Measurements from ENCODE around the gene EIF4G3.

The EIF4G3 gene

DNA sequence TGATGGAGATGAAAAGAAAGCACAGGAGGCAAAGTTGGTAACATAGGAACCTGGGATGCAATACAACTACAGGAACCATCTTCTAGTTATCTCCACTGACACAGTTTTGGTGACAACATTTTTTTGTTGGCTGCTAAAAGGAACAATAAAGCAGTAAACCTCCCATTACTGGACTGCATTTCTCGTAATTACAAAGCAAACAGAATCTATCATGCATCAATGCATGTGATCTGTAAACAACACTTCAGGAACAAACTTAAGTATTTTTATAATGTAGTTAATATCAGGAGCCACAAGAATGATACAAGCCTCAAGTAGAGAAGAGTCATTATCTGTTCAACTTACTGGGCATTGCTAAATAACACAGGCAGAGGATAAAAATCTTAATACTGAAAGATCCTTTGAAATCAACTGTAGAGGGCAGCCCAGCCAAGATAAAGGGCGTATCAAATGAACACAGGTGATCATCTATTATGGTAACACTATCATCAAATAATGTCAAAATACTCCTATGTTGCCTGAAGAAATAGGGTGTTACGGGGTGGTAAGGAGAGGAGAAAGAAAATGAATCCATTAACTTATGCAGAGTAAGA, 193.3 kb downstream of the EIF4G3 start:
- peak; percentile 23 for DNase-seq

DNA sequence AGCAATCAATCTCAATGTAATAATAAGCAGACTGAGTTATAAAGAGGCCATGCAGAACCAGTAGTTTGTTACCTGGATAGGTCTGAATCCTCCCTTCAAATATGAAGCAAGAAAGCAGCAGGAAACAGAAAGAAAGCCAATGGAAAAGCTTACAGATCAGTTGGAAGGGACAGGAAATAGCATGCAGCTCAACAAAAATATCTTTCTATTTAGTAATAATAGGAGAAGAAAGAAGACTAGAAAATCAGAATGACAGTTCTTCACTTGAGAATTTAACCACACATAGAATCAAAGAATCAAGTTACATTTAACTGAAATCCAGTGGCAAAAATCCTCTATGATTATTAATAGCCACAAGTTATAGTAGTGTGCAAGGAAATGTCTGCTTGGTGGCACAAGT, 194.4 kb downstream of the EIF4G3 start:
- DNase-seq: no peak

DNA sequence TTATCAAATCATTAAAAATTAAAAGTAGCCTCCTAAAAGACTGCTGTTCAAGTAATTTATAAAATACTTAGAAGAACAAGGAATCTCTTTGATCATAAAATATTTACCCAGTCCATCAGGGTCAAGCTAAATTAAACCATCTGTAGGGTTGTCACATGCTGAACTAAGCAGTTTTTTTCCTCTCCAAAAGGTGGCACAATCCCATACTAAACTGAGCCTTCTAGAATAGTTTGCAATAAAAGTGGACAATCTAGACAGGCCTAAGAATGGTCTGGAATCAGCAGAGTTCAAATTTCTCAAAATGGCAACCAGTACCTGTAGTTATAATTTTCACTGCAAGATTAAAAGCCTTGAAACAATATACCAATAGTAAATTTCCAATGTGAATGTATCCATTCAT, 194.8 kb downstream of the EIF4G3 start:
- no peak for DNase-seq

DNA sequence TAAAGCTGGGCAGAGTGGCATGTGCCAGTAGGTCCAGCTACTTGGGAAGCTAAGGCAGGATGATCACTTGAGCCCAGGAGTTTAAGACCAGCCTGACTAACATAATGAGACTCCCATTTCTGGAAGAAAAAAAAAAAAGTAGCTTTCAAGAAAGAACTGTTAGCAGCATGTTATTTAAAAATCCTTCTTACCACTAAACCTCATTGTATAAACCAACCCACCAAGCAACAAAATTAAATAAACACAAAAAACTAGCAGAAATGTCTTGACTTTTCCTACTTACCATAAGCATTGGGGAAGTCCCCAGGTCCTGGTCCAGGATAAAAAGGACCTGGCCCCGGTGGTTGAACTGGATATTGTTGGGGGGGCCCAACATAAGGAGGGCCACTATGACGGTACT, 196.6 kb downstream of the EIF4G3 start:
- no peak for DNase-seq

DNA sequence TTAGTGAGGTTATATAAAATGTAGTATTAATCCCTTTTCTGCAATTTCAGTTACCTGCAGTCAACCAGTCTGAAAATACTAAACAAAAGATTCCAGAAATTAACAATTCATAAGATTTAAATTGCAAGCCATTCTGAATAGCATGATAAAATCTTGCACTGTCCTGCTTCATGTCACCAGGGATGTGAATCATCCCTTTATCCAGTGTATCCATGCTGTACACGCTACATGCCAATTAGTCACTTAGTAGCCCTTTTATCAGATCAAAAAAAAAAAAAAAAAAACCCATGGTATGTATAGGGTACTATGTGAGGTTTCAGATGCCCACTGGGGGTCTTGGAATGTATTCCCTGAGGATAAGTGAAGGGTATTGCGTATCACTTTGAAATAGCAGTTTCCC, 198.3 kb downstream of the EIF4G3 start:
- no peak for DNase-seq

DNA sequence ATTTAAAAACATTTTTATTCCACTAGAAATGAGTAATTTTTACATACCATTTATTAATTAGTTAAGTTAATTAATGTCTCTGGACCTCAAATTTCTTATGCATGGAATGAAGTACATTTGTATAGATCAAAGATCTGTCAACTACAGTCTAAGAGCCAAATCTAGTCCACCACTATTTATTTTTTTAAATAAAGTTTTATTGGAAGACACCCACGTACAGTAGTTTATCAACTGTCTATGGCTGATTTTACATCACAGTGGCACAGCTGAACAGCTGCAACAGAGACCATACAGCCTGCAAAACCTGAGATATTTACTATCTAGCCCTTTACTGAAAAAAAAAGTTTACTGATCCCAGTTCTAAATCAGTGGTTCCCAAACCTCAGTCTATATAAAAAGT, 201.0 kb downstream of the EIF4G3 start:
- DNase-seq: no peak

DNA sequence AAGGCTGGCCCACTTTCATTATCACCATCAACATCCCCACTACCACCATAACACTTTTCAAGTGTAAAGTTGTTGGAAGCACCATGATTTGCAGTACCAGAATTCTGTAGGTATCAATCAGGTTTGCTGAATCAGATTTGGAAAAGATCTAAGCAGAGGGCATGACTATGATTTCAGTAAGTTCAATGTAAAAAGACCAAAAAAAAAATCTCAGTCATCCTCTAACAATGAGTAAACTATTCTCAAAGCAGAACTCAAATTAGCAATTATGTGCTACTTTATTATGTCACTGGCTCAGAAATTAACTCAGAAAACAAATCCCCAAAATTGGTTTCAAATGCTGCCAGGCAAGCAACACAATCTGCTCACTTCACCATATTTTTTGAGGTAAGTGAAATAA, 201.7 kb downstream of the EIF4G3 start:
- no peak for DNase-seq

DNA sequence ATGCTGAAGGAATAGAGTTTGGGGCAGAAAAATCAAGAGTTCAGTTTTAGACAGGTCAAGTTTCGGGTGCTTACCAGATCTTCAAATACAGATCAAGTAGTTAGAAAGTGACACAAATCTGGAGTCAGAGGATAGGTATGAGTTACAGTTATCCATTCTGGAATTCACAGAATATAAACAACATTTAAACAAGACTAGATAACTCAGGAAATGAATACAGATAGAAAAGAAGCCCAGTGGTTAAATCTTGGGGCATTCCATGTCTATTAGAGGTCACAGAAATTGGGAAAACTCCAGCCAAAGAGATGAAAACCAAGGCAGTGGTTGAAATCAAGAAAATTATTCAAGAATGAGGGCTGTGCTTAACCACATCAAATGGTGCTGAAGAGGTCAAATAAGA, 202.6 kb downstream of the EIF4G3 start:
- DNase-seq: no peak

DNA sequence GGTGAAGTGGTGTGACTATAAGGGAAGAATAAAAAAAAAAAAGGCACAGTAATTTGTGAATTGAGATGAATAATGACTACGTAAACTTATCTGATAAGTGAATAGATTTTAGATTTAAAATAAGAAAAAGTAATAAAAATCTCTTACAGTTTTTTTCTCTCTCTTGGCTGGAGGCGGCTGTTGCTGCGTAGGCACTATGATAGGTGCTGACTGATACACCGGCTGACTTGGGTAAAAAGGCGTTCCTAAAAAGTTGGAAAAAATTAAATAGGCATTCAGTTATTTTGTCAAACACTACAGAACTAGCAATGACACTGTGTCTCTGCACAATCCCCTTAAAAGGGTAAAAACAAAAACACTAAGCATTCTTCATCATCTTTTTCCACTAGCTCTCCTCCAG, 203.8 kb downstream of the EIF4G3 start:
- no peak for DNase-seq

DNA sequence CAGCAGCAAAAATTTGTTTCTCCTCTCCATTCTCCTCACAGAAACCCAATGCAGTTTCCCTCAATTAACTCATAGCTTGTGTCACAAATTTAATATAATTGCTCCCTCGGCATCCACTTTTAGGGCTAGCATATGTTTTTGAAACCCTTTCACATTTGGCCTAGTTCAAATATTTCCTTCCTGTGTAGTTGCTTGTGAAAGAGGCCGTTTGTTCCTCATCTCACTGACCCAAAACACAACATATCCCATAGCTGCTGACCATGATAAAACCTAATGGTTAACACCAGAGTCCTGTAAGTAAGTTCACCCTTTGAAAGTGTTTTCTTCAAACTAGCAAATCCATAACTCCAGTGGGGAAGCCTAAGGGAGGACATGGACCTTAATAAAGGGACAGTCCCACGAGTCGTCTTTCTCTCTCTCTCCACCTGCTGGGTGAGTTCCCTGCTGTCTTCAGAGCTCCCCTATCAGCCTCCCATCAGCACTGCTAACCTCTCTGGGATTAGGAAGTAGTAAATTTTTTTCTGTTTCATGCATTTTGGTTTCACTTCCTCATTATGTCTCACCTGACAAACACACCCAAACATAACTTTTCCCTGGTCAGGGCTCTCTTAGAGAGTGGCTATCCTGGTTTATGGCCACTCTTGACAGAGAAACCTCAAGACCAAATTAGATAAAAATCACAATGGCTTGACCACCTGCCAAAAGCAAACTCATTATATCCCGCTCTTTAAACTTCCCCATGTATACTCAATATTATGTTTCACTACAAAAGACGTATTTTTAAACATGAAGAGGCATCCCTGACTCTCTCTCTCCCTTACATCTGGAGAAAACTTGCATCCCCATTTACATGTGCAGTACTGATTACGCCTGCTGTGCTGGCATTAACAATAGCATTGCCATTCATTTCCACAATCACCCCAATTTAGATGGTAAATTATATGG, 211.9 kb downstream of the EIF4G3 start:
- DNase-seq: no peak

DNA sequence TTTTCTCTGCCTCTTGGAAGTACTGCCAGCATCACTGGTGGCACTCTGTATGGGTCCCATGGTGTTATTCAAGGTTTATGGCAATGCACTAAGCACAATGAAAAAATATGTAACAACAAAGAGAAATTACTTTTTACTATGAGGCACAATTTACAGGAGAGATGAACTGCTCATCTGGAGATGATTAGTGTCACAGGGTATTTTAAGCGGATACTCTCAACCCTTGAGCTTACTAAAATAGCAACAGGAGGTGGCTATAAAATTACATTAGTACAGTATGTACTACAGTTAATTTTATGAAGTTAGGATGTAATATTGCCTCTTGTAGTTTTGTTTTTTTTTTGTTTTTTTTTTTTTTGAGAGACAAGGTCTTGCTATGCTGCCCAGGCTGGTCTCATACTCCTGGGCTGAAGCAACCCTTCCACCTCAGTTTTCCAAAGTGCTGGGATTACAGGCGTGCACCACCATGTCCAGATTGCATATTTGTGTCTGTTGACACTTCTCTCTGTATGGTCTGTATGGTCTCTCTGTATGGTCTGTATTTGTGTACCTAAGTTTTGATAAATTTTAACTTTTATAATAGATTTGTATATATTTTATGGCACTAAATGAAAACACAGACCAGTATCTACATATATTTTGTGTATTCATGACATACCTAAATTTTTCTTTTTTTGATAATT, 214.0 kb downstream of the EIF4G3 start:
- no peak for DNase-seq

DNA sequence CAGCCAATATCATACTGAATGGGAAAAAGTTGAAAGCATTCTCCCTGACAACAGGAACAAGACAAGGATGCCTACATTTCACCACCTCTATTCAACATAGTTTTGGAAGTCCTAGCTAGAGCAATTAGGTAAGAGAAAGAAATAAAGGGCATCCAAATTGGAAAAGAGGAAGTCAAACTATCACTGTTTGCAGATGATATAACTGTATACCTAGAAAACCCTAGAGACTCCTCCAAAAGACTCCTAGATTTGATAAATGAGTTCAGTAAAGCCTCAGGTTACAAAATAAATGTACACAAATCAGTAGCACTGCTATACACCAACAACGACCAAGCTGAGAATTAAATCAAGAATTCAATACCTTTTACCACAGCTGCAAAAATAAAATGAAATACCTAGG, 218.3 kb downstream of the EIF4G3 start:
- DNase-seq: no peak

DNA sequence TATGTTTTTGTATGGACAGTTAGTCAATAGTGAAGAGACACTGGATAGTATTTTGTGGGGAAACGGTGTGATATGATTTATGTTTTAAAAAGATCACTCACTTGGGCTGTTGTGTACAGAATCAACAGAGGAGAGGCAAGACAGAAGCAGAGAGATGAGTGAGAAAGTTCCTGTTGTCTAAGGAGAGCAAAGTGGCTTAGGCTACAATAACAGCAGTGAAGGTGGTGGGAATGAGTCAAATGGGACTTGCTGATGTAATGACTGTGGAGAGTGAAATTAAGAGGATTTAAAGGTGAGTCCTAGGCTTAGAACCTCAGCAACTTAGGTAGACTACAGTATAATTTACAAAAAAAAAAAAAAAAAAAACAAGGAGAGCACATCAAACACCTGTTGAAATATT, 220.4 kb downstream of the EIF4G3 start:
- no peak for DNase-seq

DNA sequence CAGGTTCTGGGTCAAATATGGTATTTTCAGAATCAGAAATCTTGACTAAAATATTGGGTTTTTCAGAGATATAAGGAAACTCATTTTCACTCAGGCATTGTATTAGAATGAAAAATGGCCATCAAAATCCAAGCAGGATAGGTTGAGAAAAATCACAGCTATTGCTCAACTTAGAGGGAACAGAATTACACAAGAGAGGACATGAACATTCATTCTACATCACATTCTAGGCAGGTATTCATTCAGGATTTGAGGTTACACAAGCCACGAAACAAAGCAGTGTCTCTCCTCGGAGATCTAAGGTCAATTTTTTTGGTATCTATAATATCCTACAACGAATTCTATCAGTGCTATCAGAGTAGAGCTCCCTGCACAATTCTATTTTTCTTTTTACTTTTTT, 226.0 kb downstream of the EIF4G3 start:
- no peak for DNase-seq

DNA sequence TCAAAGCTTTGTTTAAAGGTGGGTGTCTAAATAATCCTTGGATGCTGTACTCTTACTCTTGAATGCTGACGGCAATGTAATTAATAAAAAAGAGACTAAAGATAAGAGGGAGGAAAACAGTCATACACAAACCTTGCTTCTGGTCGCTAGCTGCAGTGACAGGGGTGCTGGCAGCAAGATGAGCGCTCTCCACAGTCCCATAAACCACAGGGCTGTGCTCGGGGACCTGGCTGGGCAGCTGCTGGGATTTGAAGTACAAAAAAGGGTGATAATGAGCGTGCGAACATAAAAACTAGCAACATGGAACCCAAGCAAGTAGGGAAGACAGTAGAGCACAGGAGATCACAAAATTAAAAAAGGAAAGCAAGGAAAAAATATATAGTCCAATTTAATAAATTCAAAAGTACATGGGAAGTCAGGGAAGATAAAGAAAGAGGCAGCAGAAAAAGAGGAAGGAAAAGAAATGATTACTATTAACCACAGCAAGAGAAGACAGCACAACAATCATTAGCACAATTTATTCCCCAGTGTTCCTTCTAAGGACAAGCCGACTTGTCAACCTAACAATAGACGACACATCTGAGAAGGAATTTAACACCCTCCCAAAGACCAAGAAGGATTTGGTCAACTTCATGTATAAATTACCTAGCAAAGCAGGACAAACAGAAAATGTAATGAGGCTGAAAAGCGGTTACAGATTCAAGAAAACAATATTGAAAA, 226.7 kb downstream of the EIF4G3 start:
- no peak for DNase-seq

DNA sequence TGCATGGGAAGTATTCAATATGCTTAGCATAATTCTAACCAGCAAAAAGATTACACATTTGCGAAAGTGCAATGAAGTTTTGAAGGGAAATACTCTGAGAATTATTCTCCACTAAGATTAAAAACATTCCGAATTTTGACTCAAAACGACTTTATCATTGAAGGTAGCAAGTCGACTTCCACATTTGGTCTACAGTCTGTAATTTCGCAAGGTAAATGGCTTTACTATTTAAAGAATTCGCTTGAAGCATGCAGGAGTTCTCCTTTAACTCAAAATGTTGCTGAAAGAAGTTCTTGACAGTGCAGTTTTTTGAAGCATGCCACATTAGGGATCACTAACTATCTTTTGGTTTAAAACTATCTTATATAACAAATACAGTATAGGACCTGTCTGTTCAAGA, 228.6 kb downstream of the EIF4G3 start:
- no peak for DNase-seq

DNA sequence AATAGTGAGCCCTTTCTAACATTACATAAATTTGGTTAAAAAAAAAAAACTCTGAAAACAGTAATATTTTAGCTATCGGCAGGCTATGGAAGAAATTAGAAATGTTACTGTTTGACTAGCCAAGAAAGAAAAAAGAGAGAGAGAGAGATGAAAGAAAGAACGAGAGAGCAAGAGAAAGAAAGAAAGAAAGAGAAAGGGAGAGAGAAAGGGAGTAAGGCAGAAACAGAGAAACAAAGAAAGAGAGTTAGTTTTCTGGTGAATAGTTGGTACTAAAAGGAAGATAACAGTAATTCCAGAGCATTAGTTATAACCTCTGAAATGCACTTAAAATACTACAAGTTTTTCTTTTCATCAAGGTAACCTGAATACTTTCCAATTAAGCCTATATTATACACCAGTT, 229.3 kb downstream of the EIF4G3 start:
- no peak for DNase-seq

DNA sequence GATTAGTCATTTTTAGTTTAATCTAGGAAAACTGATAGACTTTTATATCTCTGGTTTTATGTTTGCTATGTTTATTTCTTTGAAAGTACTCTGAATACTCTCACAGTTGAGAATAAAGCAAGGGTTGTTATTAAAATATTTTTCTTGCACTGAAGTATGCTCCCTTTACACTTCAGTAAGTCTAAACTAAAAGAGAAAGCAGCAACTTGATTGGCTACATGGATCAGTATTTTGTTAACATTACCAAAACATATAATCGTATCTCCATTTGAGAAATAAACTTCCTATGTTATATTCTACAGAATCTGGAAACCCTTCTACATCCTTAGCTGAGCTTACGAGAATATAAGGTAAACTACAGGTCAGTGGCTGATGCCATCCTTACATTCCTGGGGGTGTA, 240.1 kb downstream of the EIF4G3 start:
- no peak for DNase-seq

DNA sequence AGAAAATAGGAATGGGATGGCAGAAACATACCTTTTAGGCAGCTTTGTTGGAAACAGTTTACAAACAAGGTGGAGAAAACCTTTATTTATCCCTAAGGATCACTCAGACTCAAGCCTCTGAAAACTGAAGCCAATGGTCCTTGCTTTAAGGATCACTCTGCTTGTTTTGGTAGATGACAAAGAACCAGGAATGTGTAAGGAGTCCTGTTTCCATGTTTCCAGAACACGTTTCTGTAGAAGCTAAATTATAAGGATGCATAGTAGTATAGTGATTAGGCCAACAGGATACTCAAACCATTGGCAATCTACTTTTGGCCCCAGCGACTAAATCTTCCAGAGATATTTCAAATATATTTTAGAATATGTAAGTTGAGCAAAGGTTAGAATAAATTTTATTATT, 240.5 kb downstream of the EIF4G3 start:
- DNase-seq: no peak

DNA sequence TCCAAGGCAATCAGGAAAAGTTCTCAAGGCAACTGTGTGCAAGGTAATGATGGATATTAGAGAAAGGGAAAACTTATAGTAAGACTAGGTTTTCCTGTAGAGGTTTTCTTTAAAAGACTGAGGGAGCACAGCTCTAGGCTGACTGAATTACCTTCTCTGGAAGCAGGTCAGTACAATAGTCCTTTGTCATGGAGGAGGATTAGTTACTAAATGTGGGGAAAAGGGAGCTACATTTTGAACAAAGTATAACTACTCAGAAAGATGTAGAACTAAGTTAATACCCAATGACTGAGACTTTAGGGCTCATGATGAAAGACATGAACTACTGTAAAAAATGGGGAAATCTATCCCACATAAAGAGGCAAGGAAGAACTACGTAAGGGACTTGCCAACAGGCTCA, 241.0 kb downstream of the EIF4G3 start:
- no peak for DNase-seq

DNA sequence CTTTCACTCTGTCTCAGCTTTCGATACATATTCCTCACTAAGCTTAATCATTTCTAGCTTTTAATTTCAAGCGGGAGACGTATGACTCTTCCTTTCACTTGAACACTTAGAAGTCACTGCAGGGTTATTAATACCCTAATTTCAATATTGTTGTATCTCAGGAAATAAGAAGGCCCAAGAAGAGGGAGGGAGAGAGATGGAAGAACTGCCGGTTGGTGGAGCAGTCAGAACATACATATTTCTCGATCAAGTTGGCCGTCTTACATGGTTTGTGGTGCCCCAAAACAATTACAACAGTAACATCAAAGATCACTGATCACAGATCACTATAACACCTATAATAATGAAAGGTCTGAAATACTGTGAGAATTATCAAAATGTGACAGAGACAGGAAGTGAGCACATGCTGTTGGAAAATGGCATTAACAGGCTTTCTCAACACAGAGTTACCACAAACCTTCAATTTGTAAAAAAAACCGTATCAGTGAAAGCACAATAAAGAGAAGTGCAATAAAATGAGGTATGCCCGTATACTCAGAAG, 244.2 kb downstream of the EIF4G3 start:
- no peak for DNase-seq

DNA sequence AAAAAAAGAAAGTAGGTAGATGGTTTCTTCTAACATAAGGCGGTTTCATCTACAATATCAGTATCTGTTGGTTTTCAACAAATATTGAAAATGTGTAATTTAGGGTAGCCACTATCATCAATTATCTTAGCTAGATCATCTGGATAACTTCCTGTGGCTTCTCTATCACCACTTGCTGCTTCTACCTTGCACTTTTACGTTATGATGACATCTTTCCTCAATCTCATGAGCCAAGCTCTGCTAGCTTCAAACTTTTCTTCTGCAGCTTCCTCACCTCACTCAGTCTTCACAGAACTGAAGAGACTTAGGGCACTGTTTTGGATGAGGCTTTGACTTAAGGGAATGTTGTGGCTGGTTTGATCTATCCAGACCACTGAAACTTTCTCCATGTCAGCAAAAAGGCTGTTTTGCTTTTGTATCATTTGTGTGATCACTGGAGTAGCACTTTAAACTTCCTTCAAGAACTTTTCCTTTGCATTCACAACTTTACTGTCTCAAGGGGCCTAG, 244.7 kb downstream of the EIF4G3 start:
- no peak for DNase-seq

DNA sequence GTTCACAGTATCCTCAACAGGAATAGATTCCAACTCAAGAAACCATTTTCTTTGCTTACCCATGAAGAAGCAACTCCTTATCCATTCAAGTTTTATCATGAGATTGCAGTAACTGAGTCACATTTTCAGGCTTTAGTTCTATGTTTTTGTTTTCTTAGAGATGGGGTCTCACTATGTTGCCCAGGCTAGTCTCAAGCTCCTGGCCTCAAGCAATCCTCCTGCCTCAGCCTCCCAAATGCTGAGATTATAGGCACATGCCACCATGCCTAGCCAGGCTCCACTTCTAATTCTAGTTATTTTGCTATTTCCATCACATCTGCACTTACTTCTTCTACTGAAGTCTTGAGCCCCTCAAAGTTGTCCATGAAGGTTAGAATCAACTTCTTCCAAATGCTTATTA, 246.3 kb downstream of the EIF4G3 start:
- no peak for DNase-seq
